Psoas muscle (tissue), 8 donors: ENCODE measurements around the gene IGSF22. TPM values are rescaled to one million over a fixed set of nuclear protein-coding genes. Genes with fewer than 3 reads are reported as not detected.
"Not testable (repeated sequence)": the region's sequence is repeated elsewhere in the genome, so short reads cannot be mapped to it uniquely, and the experiment has no call there.

Experiments used
- ATAC-seq, 4 donors: fragments of 200-7000 bp; cut with Tn5 transposase; one replicate each; pipeline ENCODE4 v1.9.1; 2020; ENCODE audit warnings: moderate library complexity in 3 of 4, mild to moderate bottlenecking in 2 of 4
- DNase-seq, 2 donors: peaks; one replicate each; pipeline ENCODE4 v3.0.0-alpha.2; 2020
- H3K27ac ChIP-seq: fragments of 200-600 bp; one replicate; pipeline ENCODE4 v1.8.0; 2022
- H3K27me3 ChIP-seq, 3 donors: fragments of 200-600 bp in 1 of 3; one replicate each; pipeline versions ENCODE4 v1.6.1 to v1.8.0; 2013 to 2022; ENCODE audit warnings: low read length in 2 of 3, mild to moderate bottlenecking in 2 of 3, moderate library complexity in 1 of 3; ENCODE audit not compliant: insufficient read depth in 3 of 3
- H3K36me3 ChIP-seq, 2 donors: fragments of 200-600 bp in 1 of 2; one replicate each; pipeline versions ENCODE4 v1.6.1 to v1.8.0; 2013 to 2022; ENCODE audit warnings: low read depth in 1 of 2, mild to moderate bottlenecking in 1 of 2, moderate library complexity in 1 of 2; ENCODE audit not compliant: insufficient read depth in 1 of 2
- H3K4me1 ChIP-seq: fragments of 200-600 bp; one replicate; pipeline ENCODE4 v1.8.0; 2022
- H3K4me3 ChIP-seq: fragments of 200-600 bp; one replicate; pipeline ENCODE4 v1.8.0; 2022; ENCODE audit warnings: mild to moderate bottlenecking
- H3K9me3 ChIP-seq: fragments of 200-600 bp; one replicate; pipeline ENCODE4 v1.8.0; 2022
- WGBS, 3 donors: extraction: QIAGEN DNeasy Blood & Tissue Kit; methylation state at CpG; one replicate each; pipeline versions ENCODE4 v1.1.6 to v1.1.7; 2013; 5-methylcytosine and 5-hydroxymethylcytosine counted together
- intact Hi-C, 2 donors: fragments of 100-400 bp; cut with DNase I; formaldehyde crosslinking; loops; one replicate each; pipeline versions ENCODE4 v1.11.0 to v1.14.2; 2022
- polyA plus RNA-seq, 3 donors: library from polyadenylated mRNA; stranded (reverse); fragments of 200-250 nt; gene quantifications; one replicate each; pipeline ENCODE4 v1.2.3, GENCODE V29; 2013
- total RNA-seq, 4 donors: library from RNA; stranded (reverse); fragmentation: NEBNext Ultra II Directional in 2 of 4; extraction: Animal tissue kit (Norgen Biotek cat#: 25700) in 2 of 4; gene quantifications; one replicate each; pipeline versions ENCODE4 v1.2.1 to v1.2.4, GENCODE V29; 2021 to 2023
- TF ChIP-seq, protein P1 (sequence below): fragments of 200-600 bp; IDR thresholded peaks from one replicate; pipeline ENCODE4 v1.8.0; 2022; ENCODE audit warnings: antibody characterized with exemption
- donor health status: healthy with polysubstance abuse.
- donor health status: DM: no; HTN: no; CAD: no; lungs with moderate emphysema.
- donor health status: Bipolar disorder and iron deficiency.
- donor health status: healthy.
- donor health status: DM: yes; HTN: yes; CAD: no.
- donor health status: DM: no; HTN: no; CAD: no.
- donor health status: DM: no; HTN: no; CAD: no.
- donor health status: DM: yes; HTN: yes; CAD: no.

The IGSF22 gene
- total and polyA plus RNA-seq, 7 donors, result 0.03 to 0.87 (median 0.49) TPM

- H3K4me1 ChIP-seq, result no peaks in the 10 kb centered on the region
- WGBS, 3 donors, result 89 to 95% (median 93%) methylated on average over 3 of the region's 3 CpGs
- intact Hi-C loops, result no loop called here
- H3K36me3 ChIP-seq, result no peaks in the 10 kb centered on the region
- no peak overlapping the region for H3K27ac ChIP-seq
- no peak for ATAC-seq
- no peak overlapping the region for H3K4me3 ChIP-seq
- no peak for DNase-seq
- TF ChIP-seq, protein P1, sequence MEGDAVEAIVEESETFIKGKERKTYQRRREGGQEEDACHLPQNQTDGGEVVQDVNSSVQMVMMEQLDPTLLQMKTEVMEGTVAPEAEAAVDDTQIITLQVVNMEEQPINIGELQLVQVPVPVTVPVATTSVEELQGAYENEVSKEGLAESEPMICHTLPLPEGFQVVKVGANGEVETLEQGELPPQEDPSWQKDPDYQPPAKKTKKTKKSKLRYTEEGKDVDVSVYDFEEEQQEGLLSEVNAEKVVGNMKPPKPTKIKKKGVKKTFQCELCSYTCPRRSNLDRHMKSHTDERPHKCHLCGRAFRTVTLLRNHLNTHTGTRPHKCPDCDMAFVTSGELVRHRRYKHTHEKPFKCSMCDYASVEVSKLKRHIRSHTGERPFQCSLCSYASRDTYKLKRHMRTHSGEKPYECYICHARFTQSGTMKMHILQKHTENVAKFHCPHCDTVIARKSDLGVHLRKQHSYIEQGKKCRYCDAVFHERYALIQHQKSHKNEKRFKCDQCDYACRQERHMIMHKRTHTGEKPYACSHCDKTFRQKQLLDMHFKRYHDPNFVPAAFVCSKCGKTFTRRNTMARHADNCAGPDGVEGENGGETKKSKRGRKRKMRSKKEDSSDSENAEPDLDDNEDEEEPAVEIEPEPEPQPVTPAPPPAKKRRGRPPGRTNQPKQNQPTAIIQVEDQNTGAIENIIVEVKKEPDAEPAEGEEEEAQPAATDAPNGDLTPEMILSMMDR, result no peak
- no peaks in the 10 kb centered on the region for H3K27me3 ChIP-seq
- no peaks in the 10 kb centered on the region for H3K9me3 ChIP-seq
Measured at GRCh38 chr11:18682466-18682865, 43.5 kb downstream of the IGSF22 start.

GRCh38 chr11:18681949-18682348 lies 44.0 kb downstream of the IGSF22 start:
- H3K27me3 ChIP-seq, ATAC-seq, H3K4me3 ChIP-seq, DNase-seq, H3K36me3 ChIP-seq, H3K4me1 ChIP-seq, intact Hi-C loops, H3K27ac ChIP-seq, H3K9me3 ChIP-seq: not testable (repeated sequence)
- WGBS, 3 donors, result 58 to 64% (median 61%) methylated on average over 1 of the region's 1 CpG

DNA sequence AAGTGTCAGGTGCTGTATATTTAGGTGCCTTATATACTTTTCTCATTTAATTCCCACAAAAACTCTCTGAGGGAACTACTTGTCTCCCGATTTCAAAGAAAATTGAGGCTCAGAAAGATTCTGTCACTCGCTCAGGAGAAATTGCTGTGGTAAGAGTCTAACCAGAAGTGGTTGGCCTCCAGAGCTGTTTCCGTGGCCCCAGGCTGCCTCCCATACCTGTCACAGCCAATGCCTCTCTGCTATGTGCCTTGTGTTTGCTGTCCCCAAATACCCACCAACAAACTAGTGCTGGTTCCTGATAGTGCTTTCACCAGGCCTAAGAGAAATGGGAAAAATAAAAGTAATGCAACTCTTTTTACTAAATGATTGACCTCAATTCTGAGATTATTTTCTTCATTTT lies 48.4 kb downstream of the IGSF22 start:
- H3K36me3 ChIP-seq, result no peaks in the 10 kb centered on the region
- intact Hi-C loops, result no loop called here
- TF ChIP-seq, protein P1, result no peak
- 87 to 91% (median 89%) methylated on average over 3 of the region's 3 CpGs for WGBS, 3 donors
- no peaks in the 10 kb centered on the region for H3K4me1 ChIP-seq
- H3K27me3 ChIP-seq, result no peaks in the 10 kb centered on the region
- H3K27ac ChIP-seq, result no peak overlapping the region
- ATAC-seq (no peak), DNase-seq (no peak)
- H3K4me3 ChIP-seq, result no peak overlapping the region
- no peaks in the 10 kb centered on the region for H3K9me3 ChIP-seq

GRCh38 chr11:18676803-18677202 lies 49.2 kb downstream of the IGSF22 start:
- Histone ChIP-seq H3K4me1 (no peaks in the 10 kb centered on the region), H3K27ac (no peak overlapping the region), H3K4me3 (no peak overlapping the region), H3K27me3 (no peaks in the 10 kb centered on the region), H3K9me3 (peaks cover 1% of the 10 kb centered on the region), H3K36me3 (no peaks in the 10 kb centered on the region)
- WGBS, 3 donors, result 59 to 77% (median 61%) methylated on average over 4 of the region's 4 CpGs
- intact Hi-C loops, result no loop called here
- ATAC-seq (no peak), DNase-seq (no peak)
- TF ChIP-seq, protein P1, result no peak

DNA sequence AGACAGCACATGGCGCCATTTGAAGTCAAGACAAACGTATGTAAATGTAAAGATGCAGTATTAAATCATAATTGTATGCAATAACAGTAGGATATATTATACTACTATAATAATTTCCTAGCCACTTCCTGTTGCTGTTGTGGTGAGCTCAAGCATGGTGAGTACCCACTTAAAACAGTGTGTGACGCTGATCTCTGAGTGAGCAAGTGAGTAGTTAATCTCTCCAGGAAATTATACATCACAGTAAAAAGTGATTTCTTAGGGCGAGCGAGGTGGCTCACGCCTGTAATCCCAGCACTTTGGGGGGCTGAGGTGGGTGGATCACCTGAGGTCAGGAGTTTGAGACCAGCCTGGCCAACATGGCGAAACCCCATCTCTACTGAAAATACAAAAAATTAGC lies 53.8 kb downstream of the IGSF22 start:
- H3K4me3 ChIP-seq, intact Hi-C loops, H3K27me3 ChIP-seq, ATAC-seq, H3K27ac ChIP-seq, H3K4me1 ChIP-seq, DNase-seq, H3K36me3 ChIP-seq, H3K9me3 ChIP-seq: not testable (repeated sequence)
- WGBS, 3 donors, result 77 to 85% (median 78%) methylated on average over 7 of the region's 7 CpGs

DNA sequence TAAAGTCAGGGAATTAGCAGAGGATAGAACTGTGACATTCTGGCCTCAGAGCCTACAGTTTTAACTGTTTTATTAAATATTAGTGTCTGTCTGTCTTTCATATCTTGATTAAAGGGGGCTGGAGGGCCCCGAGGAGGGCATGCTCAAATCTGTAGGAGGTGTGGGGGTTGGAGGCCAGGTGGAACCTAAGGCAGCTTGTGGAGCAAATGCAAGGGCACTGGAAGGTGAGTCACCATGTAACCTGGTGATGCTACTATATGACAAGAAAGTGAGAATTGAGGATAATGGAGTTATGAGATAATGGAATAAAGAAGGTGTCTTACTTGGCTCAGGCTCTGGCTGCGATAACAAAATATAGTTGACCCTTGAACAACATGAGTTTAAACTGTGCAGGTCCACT lies 54.7 kb downstream of the IGSF22 start:
- 87 to 93% (median 89%) methylated on average over 2 of the region's 2 CpGs for WGBS, 3 donors
- DNase-seq (no peak), ATAC-seq (no peak)
- intact Hi-C loops, result no loop called here
- TF ChIP-seq, protein P1, result no peak
- H3K9me3 ChIP-seq, result peaks cover 3% of the 10 kb centered on the region
- no peaks in the 10 kb centered on the region for H3K27me3 ChIP-seq
- H3K36me3 ChIP-seq, result no peaks in the 10 kb centered on the region
- no peak overlapping the region for H3K27ac ChIP-seq
- H3K4me1 ChIP-seq, result no peaks in the 10 kb centered on the region
- no peak overlapping the region for H3K4me3 ChIP-seq
